Stimulated activated CD4-positive, alpha-beta T cell treated with anti-CD3 and anti-CD28 coated beads, Interleukin-4, amount 100 ng/mL, for 1 hour (primary cell): Measurements from ENCODE around the gene MS4A7.

Experiments
- DNase-seq: peaks from one replicate; pipeline ENCODE4 v3.0.0-alpha.2; 2020

MS4A7 gene

DNA sequence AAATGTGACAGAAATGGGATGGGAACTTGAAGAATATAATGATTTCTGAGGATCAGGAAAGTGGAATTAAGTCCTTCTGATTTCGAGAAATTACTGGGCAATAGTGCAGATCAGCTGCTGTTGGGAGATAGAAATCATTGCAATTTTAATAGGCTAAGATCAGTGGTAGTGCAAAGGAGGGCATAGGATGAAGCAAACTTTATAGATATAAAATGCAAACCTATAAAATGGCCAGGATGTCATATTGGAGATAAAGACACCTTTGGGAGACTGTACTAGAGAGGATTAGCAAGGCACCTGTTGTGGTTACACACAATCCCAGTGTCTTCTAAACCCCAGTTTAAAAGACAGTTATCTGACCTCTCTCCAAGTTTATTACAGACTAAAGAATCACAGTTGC, 6.5 kb upstream of the MS4A7 start:
- DNase-seq: no peak

DNA sequence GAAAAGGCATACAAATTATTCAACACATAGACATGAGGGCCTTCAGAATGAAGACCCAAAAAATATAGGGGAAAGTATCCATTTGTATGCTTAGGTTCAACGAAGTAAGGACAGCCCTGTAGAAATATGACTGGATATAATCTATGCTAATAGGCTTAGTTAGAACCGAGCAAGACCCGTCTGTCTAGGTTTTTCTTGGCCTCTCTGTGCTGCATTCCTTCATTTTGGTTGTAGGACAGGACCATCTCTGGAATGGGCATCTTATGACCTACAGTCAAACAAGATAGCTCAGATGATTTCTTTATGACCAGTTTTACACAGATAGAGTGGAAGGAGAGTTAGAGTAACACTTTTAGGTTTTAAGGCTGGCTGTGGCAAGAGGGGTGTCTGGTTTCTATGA, 5.6 kb upstream of the MS4A7 start:
- no peak for DNase-seq

DNA sequence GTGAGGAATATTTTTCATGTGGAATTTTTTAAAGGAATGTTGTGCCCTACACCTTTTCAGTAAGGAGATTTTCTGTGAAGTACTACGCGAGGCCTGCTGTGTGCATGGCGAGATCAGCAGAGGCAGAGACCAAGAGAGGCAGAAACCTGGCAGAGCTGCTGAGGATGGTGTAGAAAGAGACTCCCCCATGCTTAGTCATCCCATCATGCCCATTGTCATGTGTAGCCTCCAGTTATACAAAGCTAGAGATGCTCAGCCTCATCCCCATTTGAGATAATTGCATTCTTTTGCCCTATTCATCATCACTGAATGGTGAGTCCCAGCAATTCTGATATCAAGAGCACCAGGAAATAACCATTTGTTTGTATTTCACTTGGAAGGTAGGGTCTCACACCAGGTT, 3.0 kb upstream of the MS4A7 start:
- no peak for DNase-seq

DNA sequence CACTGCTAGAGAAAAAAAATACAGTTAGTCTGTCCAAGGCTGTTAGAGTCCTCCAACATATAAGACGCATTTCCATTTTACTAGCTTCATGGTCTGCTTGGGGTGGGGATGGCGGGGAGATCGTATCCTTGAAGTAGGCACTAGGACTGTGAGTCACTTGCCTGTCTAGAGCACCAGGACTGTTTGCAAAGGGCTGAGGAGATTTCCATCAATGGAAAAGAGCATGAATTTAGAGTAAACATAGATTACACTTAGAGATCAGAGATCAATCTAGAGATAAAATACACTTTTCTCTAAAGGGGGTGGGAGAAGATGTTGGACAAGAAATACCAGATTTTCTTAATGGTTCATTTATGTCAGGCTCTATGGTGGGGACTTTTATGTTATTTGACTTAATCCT, 1.7 kb upstream of the MS4A7 start:
- no peak for DNase-seq

DNA sequence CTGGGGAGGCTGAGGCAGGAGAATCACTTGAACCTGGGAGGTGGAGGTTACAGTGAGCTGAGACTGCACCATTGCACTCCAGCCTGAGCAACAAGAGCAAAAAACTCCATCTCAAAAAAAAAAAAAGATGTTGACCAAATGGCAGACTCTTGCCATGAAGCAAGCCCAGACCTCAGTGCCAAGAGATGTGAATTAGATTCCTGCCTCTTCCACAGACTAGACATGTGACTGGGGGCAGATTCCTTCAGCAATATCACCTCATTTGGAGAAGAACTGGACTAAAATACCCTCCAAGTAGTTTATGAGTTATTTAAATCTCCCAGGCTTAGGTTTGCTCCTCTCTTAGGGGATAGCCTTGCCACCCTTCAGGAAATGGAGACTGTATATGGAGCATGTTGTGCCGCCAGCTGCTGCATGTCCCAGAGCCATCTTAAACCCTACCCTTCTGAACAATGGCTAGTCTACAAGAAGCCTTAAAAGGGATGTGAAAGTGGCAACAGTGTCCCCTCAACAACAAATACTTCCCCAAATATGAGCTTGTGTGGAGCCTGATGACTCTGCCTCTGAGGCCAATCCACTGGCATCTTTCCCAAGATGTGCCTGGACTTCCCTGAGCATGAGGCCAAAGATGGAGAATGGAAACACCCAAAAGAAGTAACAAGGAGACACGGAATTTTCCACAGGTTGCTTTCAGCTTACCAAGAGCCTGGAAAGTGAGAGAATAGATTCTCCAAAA, 763 bp upstream of the MS4A7 start:
- DNase-seq: no peak

DNA sequence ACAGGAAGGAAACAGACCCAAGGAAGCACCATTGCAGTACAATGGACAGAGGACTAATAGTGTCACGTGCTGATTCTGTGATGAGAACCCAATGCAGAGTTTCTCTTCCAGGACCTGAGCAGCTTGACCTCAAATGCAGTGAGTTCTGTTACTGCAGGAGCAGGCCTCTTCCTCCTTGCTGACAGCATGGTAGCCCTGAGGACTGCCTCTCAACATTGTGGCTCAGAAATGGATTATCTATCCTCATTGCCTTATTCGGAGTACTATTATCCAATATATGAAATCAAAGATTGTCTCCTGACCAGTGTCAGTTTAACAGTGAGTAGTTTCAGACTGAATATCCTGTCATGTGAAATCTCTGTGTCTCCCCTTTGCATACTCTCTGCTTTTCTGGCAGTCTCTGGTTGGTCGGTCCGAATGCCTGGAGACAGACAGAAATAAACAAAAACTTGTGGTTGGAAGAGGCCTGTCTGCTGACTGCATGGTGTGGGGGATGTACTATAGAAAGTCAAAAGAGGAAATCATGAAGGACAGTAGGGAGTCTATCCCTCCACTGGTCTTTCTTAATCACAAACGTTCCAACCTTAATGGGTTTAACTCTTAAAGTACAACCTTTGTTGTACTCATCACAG, 11.1 kb downstream of the MS4A7 start:
- DNase-seq: no peak

DNA sequence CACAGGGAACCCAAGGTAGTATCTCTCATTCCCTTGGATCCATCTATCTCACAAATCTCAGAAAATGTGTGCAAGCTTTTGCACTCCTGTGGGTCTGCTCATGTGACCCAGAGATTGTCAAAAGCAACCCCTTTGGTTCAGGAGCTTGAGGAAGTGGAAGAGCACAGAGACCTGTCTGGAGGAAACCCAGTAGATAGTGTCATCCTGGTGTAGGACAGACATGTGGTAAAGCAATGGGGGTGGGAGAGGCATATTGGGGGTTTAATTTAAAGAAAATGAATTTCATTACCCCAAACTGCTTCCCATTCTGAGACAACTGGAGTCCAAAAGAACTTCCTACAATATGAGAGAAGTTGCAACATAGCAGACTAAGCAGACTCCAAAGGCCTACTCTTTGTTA, 12.1 kb downstream of the MS4A7 start:
- DNase-seq: no peak

DNA sequence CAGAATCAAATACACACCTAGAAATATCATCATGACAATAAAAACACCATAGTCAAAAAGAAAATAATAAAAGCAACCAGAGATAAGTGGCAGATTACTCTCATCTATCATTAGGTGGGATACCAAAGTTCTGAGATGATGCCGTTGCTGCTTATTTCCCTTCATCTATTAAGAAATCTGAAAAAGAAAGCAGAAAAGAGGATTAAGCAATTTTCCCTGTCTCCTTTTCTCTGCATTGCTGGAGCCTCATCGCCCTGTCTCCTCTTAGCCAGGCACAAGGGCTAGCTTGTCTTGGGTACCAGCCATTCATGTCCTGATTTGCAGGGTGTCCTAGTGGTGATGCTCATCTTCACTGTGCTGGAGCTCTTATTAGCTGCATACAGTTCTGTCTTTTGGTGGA, 14.0 kb downstream of the MS4A7 start:
- DNase-seq: no peak

DNA sequence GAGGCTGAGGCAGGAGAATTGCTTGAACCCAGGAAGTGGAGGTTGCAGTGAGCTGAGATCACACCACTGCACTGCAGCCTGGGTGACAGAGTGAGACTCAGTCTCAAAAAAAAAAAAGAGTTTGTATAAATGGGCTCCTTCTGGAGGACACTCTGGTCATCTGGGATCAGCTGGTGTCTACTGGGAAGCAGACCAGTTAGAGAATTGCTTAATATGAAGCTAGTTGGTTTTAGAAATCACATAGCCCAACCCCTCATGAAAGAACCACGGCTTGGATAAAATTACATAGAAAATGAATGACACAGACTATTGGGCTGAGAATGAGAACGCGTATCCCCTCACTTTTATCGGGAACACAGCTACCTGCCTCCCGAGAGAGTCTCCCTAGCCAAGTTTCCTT, 14.7 kb downstream of the MS4A7 start:
- no peak for DNase-seq

DNA sequence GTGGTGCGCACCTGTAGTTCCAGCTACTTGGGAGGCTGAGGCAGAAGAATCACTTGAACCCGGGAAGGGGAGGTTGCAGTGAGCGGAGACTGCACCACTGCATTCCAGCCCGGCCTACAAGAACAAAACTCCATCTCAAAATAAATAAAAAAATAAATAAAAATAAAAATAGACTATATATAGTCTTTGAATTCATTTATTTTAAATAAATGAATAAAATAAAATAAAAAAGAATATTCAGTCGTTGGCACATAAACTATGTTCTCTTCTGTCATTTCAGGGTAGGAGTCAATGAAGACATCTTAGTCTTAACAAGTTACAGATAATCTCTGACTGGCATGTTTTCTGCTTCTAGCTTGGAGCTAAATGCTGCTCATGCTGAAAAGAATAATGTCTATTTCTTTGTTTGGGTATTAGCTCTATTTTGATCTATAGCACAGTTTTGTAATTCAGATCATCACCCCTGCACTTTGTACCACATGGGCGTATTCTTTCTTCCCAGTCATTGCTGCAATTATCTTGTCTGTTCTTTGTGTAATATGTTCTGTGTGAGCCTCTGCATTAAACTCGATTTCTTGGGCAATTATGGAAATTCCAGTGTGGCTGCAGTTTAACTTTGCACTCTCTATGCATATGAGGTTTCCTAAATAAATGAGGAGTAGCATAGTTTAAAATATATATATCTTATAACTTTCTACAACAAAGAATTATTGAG, 16.5 kb downstream of the MS4A7 start:
- DNase-seq: no peak

DNA sequence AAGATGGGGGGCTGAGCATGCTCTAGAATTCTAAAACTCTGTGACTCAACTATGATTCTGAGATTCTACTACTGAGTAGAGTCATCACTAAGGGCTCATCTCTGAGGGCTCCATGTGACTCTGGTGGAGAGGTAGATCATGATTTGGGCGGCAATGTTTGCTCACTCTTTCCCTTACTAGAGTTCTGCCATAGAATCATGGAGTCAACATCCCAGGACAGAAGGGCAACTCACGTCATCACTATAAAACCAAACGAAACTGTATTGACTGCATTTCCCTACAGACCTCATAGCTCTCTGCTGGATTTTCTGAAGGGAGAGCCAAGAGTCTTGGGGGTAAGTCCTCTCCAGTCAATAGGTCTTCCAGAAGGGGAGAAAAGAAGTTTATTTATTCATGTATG, 18.1 kb downstream of the MS4A7 start, which contains the start of gene MS4A14:
Gene MS4A14 (plus strand): TSS at position 78 of the 400 bp plus-strand sequence. CDS start 120 bp downstream, at position 198.
- DNase-seq: no peak

DNA sequence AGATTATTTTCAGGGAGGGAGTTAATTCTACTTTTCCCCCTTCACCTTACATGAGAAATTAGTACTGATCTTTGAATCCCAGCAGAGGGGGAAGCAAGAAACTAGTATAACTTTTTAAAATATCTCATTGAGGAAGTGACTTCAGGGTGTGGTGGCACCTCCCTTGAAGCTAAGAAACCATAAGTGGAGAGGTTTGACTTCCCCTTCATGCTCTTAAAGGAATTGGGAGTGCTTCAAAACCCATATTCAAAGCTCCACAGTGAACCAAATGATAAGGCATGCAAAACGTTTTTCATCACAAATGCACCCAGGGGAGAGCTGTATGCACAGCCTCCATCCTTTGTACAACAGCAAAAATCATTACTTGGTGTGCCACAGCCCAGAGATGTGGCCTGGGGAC, 18.5 kb downstream of the MS4A7 start:
- DNase-seq: no peak

DNA sequence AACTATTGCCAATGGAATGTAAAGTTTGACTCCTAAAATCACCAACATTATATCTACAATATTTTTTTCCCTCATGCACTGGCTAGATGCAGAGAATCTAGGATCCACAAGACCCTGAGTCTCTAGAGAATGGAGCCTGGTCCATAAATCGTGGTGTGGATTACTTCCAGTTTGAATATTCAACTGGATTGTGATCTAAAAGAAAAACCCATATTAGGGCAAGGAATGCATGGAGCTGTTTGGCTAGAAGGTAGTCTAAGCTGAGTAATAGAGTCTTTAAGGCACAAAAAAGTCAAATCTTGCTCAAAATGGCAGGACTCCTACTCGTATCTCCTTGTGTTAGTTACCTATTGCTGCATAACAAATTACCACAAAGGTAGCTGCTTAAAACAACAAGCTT, 41.7 kb downstream of the MS4A7 start:
- DNase-seq: no peak

DNA sequence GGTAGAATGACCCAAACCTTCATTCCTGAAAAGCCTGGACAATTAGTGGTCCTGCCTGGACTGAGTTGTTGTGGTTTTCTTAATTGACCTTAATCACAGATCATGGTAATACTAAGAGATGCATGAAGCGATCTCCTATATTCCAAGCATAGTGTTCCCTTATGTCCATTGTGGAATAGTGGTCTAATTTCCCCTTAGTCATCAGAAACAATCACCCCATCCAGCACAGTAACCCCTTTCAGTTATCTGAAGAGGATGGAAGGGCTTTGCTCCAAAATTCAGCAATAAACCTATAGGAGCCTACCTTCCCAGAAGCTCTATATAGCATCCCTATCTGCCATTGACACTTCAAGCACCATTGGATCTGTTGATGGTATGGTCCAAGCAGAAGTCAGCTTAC, 44.3 kb downstream of the MS4A7 start:
- no peak for DNase-seq

DNA sequence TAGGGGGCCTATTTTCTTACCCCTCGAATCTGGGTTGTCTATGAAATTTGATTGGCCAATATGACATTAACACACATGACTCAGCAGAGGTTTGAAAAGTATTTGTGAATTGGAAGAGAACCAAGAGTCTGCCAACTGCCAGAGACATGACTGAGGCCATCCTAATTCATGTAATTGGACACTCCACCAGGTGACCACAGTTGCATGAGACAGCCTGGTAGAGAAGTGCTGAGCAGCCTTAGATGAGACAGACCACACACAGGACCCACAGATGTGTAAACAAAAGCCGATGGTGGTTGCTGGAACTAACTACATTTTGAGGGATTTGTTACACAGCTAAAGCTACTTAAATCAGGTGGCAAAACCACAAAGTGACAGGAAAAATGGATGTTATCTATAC, 50.2 kb downstream of the MS4A7 start:
- no peak for DNase-seq

DNA sequence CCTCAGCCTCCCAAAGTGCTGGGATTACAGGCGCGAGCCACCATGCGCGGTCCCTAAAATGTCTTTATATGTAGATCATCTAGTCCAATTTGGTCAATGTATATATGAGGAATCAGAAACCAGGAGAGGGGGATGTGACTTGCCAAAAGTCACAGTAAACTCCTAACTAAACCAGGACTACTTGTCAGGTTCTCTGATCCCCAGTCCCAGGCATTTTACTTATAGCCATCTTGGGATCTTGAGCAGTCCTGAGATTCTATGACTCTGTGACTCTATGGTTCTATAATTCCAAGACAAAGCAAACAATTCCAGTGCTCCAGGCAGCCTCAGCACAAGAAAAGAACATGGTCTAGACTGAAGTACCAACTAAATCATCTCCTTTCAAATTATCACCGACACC, 50.9 kb downstream of the MS4A7 start, which contains the start of gene MS4A5:
Gene MS4A5 (plus strand): TSS at position 301 of the 400 bp plus-strand sequence. CDS start 103 bp downstream, outside the sequence.
- no peak for DNase-seq

DNA sequence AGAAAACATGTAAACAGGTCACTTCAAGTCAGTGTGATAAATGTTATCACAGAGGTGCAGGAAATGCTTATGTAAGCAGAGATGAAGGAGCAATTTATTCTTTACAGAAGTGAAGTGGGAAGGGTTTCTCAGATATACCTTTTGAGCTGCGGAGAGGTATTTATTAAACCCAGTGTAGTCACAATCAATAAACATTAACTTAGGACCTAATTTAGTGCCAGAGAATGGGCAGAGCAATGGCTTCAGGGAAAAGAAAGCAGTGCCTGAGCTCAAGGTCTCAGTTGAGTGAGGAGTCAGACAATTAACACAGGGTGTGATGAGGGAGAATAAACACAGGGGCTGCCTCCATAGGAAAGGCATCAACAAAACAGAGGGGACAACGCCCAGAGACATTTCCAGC, 52.9 kb downstream of the MS4A7 start:
- no peak for DNase-seq

DNA sequence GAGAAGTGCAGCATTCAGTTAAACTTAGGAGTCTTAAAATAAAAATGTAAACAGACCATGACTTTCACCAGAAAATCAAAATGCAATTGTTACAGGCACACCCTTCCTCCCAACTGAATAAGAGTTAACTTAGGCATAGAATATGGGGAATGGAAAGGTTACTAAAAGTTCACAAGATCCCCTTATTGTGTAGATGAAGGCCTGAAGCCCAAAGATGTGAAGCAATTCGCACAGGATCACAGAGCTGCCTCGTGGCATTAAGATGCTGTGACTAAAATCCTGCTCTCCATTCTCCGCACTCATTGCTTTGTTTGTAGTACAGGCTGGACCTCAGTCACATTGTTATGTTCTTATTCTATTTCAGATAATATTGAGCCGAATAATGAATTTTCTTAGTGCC, 55.1 kb downstream of the MS4A7 start:
- DNase-seq: no peak
